ENCODE measurements around the gene ADPRS. TPM values are rescaled to one million over a fixed set of nuclear protein-coding genes. Genes with fewer than 3 reads are reported as not detected.

ADPRS gene
- total RNA-seq, 1 experiment from 2014 or later, result 27.8 TPM

DNA sequence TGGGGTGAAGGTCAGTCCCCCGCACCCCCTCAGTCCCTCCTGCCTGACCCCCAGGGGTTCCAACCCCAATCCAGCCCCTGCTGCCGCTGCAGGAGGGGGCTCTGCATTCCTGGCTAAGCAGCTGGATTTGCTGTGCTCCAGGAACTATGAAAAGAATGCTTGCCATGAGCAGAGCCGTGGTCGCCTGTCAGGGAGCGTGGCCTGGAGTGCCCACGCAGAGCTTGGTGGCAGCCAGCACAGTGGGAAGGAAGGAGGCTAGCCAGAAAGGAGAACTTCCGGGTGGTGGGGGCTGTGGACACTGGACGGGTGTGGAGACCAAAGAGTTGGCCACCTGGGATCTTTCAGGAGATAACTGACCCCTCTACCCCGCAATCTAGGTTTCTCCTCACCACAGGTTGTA, 30.8 kb downstream of the ADPRS start:
- Histone ChIP-seq H2BK120ac (ENCODE audit: low read depth, low read length, poor library complexity, severe bottlenecking) (no peak overlapping the region), H3K79me2 (ENCODE audit: insufficient read depth, low read length) (no peaks in the 10 kb centered on the region), H3K4me1 (ENCODE audit: insufficient read depth, low read length) (no peaks in the 10 kb centered on the region), H3K4ac (ENCODE audit: low read depth, low read length) (no peak overlapping the region), H3K79me1 (ENCODE audit: insufficient read depth, low read depth, low read length, poor library complexity, severe bottlenecking) (no peaks in the 10 kb centered on the region), H3K4me2 (ENCODE audit: insufficient read depth, insufficient read length, low read length) (no peak overlapping the region), H4K8ac (replicated peaks; ENCODE audit: insufficient read length, low read depth, low read length) (no peak overlapping the region), H3K18ac (ENCODE audit: insufficient read length, low read depth, low read length) (no peak overlapping the region), H2BK20ac (ENCODE audit: low read depth, low read length, poor library complexity, severe bottlenecking) (no peak overlapping the region), H3K56ac (ENCODE audit: insufficient read length, low read depth, low read length) (no peak overlapping the region), H4K5ac (ENCODE audit: insufficient read length, low read depth, low read length) (no peak overlapping the region), H2AFZ (ENCODE audit: low read length) (no peak overlapping the region), H2BK5ac (ENCODE audit: insufficient read length, low read length) (no peak overlapping the region), H3T11ph (ENCODE audit: low read length) (no peak overlapping the region), H3K23me2 (ENCODE audit: insufficient read length, low read depth, low read length, poor library complexity, severe bottlenecking) (no peaks in the 10 kb centered on the region), H3K9ac (ENCODE audit: extremely low read depth, insufficient read length, low read length) (no peak overlapping the region), H3K27ac (ENCODE audit: insufficient read length, low read depth, low read length) (no peak overlapping the region), H4K91ac (ENCODE audit: insufficient read length, low read depth, low read length) (no peak overlapping the region), H2AK5ac (ENCODE audit: insufficient read length, low read length) (no peak overlapping the region), H3K14ac (ENCODE audit: insufficient read depth, low read length) (no peak overlapping the region; the same call in 1 of the 2 replicates), H2BK12ac (ENCODE audit: insufficient read length, low read depth, low read length) (no peak overlapping the region), H3K9me3 (ENCODE audit: control insufficient read depth, low read depth, low read length) (no peaks in the 10 kb centered on the region), H3K27me3 (ENCODE audit: insufficient read depth, low read length) (peaks cover 10% of the 10 kb centered on the region; the same call in 1 of the 2 replicates), H3K23ac (ENCODE audit: insufficient read length, low read depth, low read length) (no peak overlapping the region), H4K20me1 (ENCODE audit: control insufficient read depth, insufficient read depth, insufficient read length) (no peaks in the 10 kb centered on the region), H2BK15ac (ENCODE audit: low read depth, low read length) (no peak overlapping the region; the same call in 1 of the 2 replicates)
- Mint-ChIP-seq H3K36me3 (ENCODE audit: insufficient read depth in 1 of 3, low read depth in 3 of 3) (no peaks in the 10 kb centered on the region), H3K27ac (no peak overlapping the region), H3K27me3 (ENCODE audit: low read depth) (peaks cover 29% of the 10 kb centered on the region), H3K4me1 (peaks cover 9 to 27% of the 10 kb centered on the region in 2 experiments), H3K9me3 (no peaks in the 10 kb centered on the region), H3K4me3 (no peak overlapping the region)
- TF ChIP-seq, protein P1, sequence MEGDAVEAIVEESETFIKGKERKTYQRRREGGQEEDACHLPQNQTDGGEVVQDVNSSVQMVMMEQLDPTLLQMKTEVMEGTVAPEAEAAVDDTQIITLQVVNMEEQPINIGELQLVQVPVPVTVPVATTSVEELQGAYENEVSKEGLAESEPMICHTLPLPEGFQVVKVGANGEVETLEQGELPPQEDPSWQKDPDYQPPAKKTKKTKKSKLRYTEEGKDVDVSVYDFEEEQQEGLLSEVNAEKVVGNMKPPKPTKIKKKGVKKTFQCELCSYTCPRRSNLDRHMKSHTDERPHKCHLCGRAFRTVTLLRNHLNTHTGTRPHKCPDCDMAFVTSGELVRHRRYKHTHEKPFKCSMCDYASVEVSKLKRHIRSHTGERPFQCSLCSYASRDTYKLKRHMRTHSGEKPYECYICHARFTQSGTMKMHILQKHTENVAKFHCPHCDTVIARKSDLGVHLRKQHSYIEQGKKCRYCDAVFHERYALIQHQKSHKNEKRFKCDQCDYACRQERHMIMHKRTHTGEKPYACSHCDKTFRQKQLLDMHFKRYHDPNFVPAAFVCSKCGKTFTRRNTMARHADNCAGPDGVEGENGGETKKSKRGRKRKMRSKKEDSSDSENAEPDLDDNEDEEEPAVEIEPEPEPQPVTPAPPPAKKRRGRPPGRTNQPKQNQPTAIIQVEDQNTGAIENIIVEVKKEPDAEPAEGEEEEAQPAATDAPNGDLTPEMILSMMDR (conservative IDR thresholded peaks at IDR 0.05), result no peak
- WGBS (ENCODE audit: extremely low coverage, insufficient read length, low lambda C conversion rate), result no CpG with 5 or more reads among the region's 9 CpGs
- DNase-seq, result no peak
